Measurements from ENCODE around the gene GATD1. TPM values are rescaled to one million over a fixed set of nuclear protein-coding genes. Genes with fewer than 3 reads are reported as not detected.

Gene GATD1
- total and polyA plus RNA-seq, 9 of the 15 experiments (the other 6 are each of a cell fraction or from before 2014, with no cell fraction given) = 2.8 to 144 (median 36.9) TPM

GRCh38 chr11:727859-728748 is 49.2 kb downstream of the GATD1 start (continued):
- TF ChIP-seq ZMIZ1 (IDR thresholded peaks at IDR 0.05; ENCODE audit: low read depth in 2 of 2, low read length in 2 of 2) (peak in 1 of 2 experiments; percentile 36; a peak in 1 of 4 replicates), TCF3 (CRISPR knock-in tag; IDR thresholded peaks at IDR 0.05) (peak; percentile 56), CTCF (IDR thresholded peaks at IDR 0.05 in 2 of 3, conservative IDR thresholded peaks at IDR 0.05 in 1 of 3; ENCODE audit: insufficient read depth in 2 of 3, low read depth in 1 of 3, low read length in 3 of 3) (peak; percentile 99 to 100 (median 100)), ZBTB9 (CRISPR knock-in tag; IDR thresholded peaks at IDR 0.05) (peak; percentile 96), MAX (CRISPR knock-in tag; IDR thresholded peaks at IDR 0.05) (peak; percentile 86), PCBP1 (IDR thresholded peaks at IDR 0.05; ENCODE audit: low read depth, low read length, poor library complexity, severe bottlenecking) (peak; percentile 78), HDAC8 (tag; IDR thresholded peaks at IDR 0.05) (no peak), HNRNPL (IDR thresholded peaks at IDR 0.05; ENCODE audit: low read depth, low read length) (peak; percentile 99), ZBTB2 (IDR thresholded peaks at IDR 0.05) (peak; percentile 33; the same call in 1 of the 2 replicates), ZSCAN32 (CRISPR knock-in tag; IDR thresholded peaks at IDR 0.05) (no peak), FIP1L1 (IDR thresholded peaks at IDR 0.05; ENCODE audit: low read depth, low read length, poor library complexity, severe bottlenecking) (peak; percentile 90), ZNF274 (IDR thresholded peaks at IDR 0.05; ENCODE audit: borderline replicate concordance, low read depth, low read length) (no peak), ZC3H8 (IDR thresholded peaks at IDR 0.05) (no peak), HDAC2 (IDR thresholded peaks at IDR 0.05) (no peak), E2F6 (IDR thresholded peaks at IDR 0.05; ENCODE audit: borderline replicate concordance in 1 of 2, extremely low read depth in 1 of 2, insufficient read depth in 1 of 2, insufficient read length in 1 of 2, low read depth in 1 of 2, low read length in 1 of 2, poor library complexity in 1 of 2, severe bottlenecking in 1 of 2) (peak in 1 of 2 experiments; percentile 38)

Measured in K562 (cell line).